Hepatocyte (in vitro differentiated cells): ENCODE data around the gene SIT1.

Source experiments
- CTCF ChIP-seq: fragments of 200-600 bp; sonication (generic); IDR thresholded peaks from 2 replicates; pipeline ENCODE4 v1.5.1; 2016; ENCODE audit warnings: antibody characterized with exemption, mild to moderate bottlenecking; ENCODE audit not compliant: poor library complexity
- EZH2 ChIP-seq: fragments of 200-600 bp; sonication (generic); IDR thresholded peaks from 2 replicates; pipeline ENCODE4 v1.6.1; 2016; ENCODE audit warnings: antibody characterized with exemption, mild to moderate bottlenecking, borderline replicate concordance
- EZH2phosphoT487 ChIP-seq: fragments of 200-600 bp; sonication (generic); IDR thresholded peaks from one replicate; pipeline ENCODE4 v1.6.1; 2018; ENCODE audit warnings: antibody characterized with exemption, mild to moderate bottlenecking, low read depth, moderate library complexity; ENCODE audit not compliant: unreplicated experiment, severe bottlenecking

- TF ChIP-seq CTCF (no peak), EZH2phosphoT487 (no peak), EZH2 (no peak)
Measured at GRCh38 chr9:35700031-35700430, 49.3 kb upstream of the SIT1 start.
